NK-92 (cell line): ENCODE data around the gene ALG13.
"Not testable (repeated sequence)": the region's sequence is repeated elsewhere in the genome, so short reads cannot be mapped to it uniquely, and the experiment has no call there.

ENCODE experiments used
- DNase-seq: peaks from one replicate; lab custom pipeline; 2025; ENCODE audit not compliant: unreplicated experiment; lab: John Stamatoyannopoulos, UW

ALG13 gene

DNA sequence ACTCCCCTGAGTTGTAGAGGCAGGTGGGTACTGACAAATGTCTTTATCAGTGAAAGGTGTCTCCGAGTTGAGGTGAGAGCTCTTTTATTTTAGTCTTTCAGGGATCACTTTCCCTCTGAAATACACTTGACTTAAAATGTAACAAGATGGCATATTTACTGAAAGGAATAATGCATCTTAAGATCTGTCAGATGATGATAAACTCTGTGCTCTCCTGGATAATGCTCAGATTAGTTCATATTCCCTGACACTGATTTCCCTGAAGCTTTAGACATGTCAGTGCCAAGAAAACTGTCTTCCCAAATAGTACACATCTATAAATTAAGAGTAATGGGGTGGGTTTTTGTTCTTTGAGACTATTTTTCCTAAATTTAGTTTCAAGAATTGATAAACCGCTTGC, 75.5 kb downstream of the ALG13 start:
- DNase-seq = no peak

DNA sequence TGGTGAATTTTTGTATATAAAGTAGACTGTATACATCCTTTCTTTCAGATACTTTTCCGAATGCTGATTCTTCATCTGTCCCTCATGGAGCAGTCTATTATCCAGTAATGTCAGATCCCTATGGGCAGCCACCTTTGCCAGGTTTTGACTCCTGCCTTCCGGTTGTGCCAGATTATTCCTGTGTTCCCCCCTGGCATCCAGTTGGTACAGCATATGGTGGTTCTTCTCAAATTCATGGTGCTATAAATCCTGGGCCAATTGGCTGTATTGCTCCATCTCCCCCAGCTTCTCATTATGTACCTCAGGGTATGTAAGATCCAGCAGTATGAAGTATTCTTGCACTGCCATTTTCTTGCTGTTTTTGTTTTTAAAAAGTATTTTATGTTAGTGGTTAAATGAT, 78.7 kb downstream of the ALG13 start:
- no peak for DNase-seq

DNA sequence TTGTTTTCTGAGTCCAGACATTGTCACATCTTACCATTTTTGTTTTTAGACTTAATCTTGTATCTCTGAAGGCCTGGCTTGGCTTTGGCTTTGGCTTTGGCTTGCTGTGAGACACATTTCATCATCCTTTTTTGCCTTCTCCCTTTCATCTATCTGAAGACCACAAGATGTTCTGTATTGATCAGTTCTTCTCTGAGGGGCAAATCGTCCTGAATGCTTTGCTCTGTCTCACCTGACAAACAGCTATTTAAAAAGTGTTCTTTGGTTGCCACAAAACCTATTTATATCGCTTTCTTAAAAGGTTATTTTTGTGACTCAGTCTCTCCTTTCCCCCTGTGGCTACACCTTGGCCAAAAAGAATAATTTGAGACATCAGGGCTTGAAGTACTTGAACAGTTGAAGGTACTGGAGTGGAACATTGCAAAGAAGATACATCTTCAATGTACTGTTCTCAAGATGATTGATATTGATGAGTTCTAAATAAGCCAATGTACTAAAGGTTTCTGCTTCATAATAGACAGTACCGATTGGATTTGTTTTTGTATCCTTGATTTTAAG, 80.7 kb downstream of the ALG13 start:
- DNase-seq = no peak

DNA sequence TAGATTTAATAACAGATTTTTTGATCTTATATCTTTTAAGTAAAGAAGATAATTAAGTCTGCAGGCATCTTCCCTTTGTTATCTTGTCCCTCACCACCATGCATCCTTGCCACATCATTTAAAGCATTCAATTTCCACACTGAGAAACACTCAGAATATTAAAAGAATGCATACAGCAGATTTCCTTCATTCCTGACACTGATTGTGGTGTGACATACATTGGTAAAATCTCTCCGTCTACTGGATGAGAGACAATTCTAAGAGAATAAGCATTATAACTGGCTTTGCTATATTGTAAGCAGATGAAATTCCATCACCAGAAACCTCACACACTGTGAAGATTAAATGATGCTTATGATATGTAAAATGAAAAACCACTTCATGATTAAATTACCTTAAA, 97.6 kb downstream of the ALG13 start:
- DNase-seq = no peak

DNA sequence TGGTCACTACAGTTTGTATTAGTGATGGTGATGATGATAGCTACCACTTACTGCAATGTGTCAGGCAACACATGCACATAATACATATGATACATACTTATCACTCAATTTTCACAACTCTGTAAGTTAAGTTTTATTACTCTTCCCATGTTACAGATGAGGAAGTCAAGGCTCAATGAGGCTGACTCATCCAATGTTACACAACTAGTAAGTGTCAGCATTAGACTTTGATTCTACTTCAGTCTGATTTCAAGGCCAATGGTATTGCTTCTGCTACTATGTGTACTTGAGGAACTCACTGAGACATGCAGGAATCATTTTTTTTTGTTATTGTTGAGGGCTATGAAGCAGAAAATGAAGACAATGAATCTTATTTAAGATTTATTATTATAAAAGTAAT, 98.6 kb downstream of the ALG13 start:
- DNase-seq = no peak

DNA sequence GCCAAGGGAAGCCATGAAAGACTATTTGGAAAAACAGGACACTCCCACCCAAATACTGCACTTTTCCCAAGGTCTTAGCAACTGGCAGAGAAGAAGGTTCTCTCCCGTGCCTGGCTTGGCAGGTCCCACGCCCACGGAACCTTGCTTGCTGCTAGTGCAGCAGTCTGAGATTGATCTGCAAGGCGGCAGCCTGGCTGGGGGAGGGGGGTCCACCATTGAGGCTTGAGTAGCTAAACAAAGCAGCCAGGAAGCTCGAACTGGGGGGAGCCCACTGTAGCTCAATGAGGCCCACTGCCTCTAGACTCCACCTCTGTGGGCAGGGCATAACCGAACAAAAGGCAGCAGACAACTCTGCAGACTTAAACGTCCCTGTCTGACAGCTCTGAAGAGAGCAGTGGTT, 103.7 kb downstream of the ALG13 start:
- DNase-seq = no peak

DNA sequence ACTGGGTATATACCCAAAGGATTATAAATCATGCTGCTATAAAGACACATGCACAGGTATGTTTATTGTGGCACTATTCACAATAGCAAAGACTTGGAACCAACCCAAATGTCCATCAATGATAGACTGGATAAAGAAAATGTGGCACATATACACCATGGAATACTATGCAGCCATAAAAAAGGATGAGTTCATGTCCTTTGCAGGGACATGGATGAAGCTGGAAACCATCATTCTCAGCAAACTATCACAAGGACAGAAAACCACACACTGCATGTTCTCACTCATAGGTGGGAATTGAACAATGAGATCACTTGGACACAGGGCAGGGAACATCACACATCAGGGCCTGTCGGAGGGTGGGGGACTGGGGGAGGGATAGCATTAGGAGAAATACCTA, 109.1 kb downstream of the ALG13 start:
- DNase-seq = not testable (repeated sequence)
